Activated naive CD4-positive, alpha-beta T cell treated with Interleukin-2 at 50 U/mL for 16 hours (primary cell): ENCODE measurements around the gene ZNF444.
"Not testable (repeated sequence)": the region's sequence is repeated elsewhere in the genome, so short reads cannot be mapped to it uniquely, and the experiment has no call there.

ENCODE experiments used
- DNase-seq: peaks from one replicate; pipeline ENCODE4 v3.0.0-alpha.2; 2020

ZNF444 gene

GRCh38 chr19:56148096-56148495 lies 7.0 kb downstream of the ZNF444 start:
- no peak for DNase-seq

DNA sequence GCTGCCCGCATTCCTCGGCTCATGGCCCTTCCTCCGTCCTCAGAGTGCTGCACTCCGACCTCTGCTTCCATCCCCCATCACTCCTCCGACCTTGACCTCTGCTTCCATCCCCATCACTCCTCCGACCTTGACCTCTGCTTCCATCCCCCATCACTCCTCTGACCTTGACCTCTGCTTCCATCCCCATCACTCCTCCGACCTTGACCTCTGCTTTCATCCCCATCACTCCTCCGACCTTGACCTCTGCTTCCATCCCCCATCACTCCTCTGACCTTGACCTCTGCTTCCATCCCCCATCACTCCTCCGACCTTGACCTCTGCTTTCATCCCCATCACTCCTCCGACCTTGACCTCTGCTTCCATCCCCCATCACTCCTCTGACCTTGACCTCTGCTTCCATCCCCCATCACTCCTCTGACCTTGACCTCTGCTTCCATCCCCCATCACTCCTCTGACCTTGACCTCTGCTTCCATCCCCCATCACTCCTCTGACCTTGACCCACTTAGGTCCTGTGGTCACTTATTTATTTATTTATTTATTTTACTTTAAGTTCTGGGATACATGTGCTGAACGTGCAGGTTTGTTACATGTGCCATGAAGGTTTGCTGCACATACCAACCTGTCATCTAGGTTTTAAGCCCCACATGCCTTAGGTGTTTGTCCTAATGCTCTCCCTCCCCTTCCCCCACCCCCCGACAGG lies 8.0 kb downstream of the ZNF444 start:
- not testable (repeated sequence) for DNase-seq

DNA sequence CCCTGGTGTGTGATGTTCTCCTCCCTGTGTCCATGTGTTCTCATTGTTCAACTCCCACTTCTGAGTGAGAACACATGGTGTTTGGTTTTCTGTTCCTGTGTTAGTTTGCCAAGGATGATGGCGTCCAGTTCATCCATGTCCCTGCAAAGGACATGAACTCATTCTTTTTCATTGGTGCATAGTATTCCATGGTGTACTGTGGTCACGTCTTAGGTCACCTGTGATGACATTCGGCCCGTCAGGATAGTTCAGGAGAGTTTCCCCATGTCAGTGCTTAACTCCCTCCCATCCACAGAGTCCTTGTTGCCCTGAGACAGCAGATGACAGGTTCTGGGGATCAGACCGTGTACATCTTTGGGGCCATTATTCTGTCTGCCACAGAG lies 8.6 kb downstream of the ZNF444 start:
- DNase-seq: no peak

- no peak for DNase-seq
These were observed 9.3 kb downstream of the ZNF444 start for GRCh38 chr19:56150358-56150757.

- no peak for DNase-seq
These were observed 11.6 kb downstream of the ZNF444 start for GRCh38 chr19:56152644-56153043.

DNA sequence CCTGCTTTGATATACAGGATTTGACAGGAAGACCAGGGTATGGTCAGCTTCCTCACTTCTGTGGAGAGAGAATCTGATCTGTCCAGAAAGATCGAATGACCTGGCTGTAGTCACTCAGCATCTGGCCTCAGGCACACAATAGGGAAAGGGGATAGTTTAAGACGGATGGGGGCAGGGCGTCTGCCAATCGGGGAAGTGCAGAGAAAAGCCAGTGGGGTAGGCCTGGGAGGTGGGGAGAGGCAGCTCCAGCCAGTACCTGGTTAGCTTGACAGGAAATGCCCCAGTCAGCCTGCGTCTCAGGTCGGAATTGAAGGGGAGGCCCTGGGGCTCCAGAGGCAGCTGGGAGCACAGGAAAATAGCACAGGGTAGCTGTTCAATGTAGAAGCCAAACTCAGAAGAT lies 12.4 kb downstream of the ZNF444 start:
- no peak for DNase-seq

- no peak for DNase-seq
These were observed 14.1 kb downstream of the ZNF444 start for GRCh38 chr19:56155124-56155687.

GRCh38 chr19:56156768-56157167 lies 15.7 kb downstream of the ZNF444 start:
- no peak for DNase-seq

GRCh38 chr19:56158170-56158757 lies 17.2 kb downstream of the ZNF444 start:
- DNase-seq: no peak

GRCh38 chr19:56159009-56159559 lies 18.0 kb downstream of the ZNF444 start:
- DNase-seq: no peak

DNA sequence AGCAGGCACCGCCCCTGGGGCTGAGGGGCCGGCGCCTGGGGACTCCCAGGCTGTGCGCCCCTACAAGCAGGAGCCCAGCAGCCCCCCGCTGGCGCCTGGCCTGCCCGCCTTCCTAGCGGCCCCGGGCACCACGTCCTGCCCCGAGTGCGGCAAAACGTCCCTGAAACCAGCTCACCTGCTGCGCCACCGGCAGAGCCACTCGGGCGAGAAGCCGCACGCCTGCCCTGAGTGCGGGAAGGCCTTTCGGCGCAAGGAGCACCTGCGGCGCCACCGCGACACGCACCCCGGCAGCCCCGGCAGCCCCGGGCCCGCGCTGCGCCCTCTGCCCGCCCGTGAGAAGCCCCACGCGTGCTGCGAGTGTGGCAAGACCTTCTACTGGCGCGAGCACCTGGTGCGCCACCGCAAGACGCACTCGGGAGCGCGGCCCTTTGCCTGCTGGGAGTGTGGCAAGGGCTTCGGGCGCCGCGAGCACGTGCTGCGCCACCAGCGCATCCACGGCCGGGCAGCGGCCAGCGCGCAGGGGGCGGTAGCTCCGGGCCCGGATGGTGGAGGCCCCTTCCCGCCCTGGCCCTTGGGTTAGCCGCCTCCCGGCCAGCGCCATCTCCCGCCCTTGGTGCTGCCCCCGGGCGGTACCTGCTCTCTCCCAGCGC lies 18.7 kb downstream of the ZNF444 start:
- DNase-seq: no peak

DNA sequence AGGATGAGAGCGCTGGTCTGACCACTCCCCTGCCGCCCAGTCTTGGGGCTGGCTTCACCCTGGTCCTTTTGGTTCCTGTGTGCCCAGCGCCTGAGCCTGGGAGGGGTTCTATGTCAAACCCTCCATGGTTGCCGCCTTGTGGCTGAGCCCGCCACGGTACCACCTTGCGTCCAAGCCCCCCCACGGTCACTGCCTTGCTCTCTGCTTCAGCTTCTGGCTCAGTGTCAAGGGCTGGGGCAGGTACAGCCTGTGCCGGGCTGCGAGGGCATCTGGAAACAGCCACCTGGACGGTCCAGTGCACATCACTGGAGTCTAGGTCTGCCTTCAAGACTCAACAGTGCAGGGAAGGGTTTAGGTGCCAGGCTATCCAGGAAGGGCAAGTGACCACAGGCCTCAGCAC lies 20.4 kb downstream of the ZNF444 start:
- DNase-seq: no peak

DNA sequence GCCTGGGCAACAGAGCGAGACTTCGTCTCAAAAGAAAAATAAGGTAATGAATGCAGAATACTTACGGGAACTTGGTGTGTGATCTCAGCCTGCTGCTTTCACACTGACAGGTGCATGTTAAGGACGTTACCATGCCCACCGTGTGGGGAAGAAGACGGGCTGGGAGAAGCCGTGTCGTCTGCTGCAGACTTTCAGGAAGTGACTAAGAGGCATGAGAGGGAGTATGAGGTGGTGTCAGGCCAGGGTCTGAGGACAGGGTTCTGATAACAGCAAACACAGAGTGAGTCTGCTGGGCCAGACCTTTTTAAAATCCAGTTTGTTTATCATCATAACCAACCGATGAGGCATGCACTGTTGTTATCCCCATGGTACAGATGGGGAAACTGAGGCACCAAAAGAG lies 21.2 kb downstream of the ZNF444 start:
- no peak for DNase-seq

GRCh38 chr19:56163097-56163496 lies 22.0 kb downstream of the ZNF444 start:
- DNase-seq: no peak

GRCh38 chr19:56167064-56167578 lies 26.0 kb downstream of the ZNF444 start:
- DNase-seq: no peak

- no peak for DNase-seq
These were observed 29.2 kb downstream of the ZNF444 start for GRCh38 chr19:56170261-56170660.

DNA sequence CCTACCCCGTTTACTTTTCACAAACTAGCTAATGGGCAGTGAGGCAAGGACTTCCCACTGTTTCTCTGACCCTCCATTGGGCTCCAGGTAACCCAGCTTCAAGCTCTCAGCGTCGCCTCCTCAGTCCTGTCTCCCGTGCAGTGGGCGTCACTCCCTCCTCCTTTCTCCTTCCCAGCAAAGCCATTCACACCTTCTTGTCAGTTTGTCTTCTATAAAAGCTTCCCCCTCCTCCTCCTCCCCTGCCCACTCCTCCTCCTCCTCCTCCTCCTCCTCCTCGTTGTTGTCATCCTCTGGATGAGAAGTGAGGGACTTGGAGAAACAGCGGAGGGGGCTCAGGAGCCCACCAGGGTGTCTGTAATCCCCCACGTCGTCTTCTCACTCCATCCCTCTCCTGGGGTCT lies 33.0 kb downstream of the ZNF444 start:
- DNase-seq: no peak

DNA sequence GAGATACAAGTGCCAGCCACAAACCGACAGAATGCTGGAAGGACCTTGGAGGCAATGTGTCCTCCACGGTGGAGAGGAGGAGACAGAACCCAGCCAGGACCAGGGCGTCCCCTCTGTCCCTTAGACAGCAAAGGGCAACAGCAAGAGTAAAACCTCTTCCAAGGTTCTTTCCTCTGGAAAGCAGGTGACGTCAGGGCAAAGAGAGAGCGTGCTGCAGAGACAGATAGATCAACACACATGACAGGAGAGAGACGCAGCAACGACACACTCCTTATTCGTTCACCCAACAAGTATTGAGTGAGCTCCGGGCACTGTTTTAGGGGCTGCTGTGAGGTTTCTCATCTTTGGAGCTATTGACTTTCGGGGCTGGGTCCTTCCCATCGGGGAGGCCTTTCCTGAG lies 33.5 kb downstream of the ZNF444 start:
- DNase-seq: no peak

DNA sequence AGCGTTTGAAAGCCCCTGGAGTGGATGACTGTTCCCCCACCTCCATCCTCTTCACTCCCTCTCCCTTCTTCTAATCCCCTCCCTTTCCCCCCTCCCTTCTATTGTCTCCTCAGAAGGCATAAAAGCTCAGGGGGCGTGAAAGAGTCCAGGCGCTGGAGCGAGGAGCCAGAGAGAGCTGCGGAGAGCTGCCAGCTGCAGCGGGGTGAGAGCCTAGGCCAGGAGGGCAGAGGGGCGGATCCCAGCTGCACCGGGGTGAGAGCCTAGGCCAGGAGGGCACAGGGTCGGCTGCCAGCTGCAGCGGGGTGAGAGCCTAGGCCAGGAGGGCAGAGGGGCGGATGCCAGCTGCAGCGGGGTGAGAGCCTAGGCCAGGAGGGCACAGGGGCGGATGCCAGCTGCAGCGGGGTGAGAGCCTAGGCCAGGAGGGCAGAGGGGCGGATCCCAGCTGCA lies 34.8 kb downstream of the ZNF444 start, which contains the start of gene GALP:
Gene GALP (plus strand): TSS at position 148 of the 447 bp plus-strand sequence. CDS start 1,101 bp downstream, outside the sequence.
- not testable (repeated sequence) for DNase-seq

DNA sequence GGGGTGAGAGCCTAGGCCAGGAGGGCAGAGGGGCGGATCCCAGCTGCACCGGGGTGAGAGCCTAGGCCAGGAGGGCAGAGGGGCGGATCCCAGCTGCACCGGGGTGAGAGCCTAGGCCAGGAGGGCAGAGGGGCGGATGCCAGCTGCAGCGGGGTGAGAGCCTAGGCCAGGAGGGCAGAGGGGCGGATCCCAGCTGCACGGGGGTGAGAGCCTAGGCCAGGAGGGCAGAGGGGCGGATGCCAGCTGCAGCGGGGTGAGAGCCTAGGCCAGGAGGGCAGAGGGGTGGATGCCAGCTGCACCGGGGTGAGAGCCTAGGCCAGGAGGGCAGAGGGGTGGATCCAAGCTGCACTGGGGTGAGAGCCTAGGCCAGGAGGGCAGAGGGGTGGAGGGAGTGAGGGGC lies 35.2 kb downstream of the ZNF444 start:
- not testable (repeated sequence) for DNase-seq

DNA sequence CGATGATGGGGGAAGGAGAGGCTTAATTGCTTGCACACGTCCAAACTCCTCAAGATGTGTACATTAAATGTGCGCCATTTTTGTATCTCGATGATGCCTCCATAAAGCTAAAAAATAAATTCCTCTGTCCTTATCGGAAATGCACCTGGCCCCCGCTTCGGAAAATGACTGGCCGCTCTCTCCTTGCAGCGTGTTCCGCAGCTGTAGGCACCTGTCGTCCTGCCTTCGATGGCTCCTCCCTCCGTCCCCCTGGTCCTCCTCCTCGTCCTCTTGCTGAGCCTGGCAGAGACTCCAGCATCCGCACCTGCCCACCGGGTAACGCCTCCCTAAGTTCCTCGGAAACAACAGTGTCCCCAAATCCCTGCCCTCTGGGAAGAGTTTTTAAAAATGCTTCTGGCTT lies 35.8 kb downstream of the ZNF444 start:
- DNase-seq: no peak

- DNase-seq: no peak
These were observed 36.6 kb downstream of the ZNF444 start for GRCh38 chr19:56177564-56178243.

DNA sequence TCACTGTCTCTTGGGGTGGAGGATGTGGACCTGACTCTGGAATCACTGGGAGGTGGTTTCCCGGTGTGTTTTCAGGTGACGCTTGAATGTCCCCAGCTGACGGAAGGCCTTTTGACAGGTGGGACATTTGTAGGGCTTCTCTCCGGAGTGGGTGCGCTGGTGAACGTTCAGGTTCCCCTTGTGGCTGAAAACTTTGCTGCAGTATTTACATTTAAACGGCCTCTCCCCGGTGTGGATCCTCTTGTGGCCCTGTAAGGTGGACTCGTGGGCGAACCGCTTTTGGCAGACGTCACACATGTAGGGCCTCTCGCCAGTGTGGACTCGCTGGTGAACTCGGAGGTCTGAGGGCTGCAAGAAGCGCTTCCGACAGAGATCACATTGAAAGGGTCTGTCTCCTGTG lies 48.7 kb downstream of the ZNF444 start:
- DNase-seq: no peak
